ENCODE data around the gene CGNL1.

The CGNL1 gene

DNA sequence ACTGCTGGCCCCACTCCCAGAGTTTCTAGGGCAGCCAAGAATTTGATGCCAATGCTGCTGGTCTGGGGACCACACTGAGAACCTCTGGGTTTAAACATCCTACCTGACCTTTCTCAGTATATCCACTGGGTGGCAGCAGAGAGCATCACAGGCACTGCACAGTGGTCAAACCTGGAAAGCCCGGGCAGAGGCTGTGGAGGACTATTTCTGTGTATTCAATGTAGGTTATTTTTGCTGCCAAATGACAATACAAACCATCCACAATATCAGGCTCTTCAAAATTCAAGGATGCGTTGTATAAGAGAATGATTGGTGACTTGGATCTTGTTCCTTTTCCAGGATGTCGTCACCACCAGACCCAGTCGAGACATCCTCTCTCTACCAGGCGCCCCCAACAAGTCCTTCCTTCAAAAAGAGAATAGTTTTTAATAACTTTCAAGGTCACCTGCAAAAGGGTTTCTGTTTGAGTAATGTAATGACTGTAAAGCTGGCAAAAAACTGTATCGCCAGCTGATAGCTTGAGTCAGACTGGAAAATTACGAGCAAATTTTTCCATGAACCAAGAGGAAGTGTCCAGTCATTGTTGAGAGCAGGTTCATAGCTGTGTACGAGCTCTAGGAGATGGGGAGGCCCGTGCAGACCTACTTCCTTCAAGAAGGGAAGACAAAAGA lies 184.9 kb downstream of the CGNL1 start:
- in situ Hi-C loops (cut with MboI; ENCODE audit: low sequenced_read_pairs), result no loop called here

DNA sequence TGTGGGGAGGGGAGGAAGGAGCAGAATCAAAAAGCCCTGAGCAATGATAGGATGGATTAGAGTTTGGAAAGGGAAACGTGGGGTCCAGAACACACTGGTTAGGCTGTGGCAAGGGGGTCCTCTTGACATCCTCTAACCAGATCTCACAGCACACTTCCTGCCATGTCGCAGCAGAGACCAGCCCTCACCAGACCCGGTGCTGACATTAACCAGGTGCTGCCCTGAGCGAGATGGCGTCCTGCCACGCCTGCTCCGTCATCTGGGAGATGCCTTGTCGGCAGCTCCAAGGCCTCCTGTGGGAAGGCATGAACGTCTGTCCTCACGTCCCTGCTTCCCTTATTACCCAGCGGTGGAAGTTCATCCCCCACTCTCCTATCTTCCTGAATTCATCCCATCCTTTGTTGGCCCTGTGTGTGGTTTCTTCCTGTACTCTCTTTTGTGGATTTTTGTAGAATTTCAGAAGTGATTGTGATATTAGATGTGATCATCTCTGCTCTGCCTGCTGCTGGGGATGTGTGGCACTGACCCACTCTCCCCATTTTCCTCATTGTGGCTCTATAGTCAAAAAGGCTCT lies 186.0 kb downstream of the CGNL1 start:
- in situ Hi-C loops (cut with MboI; ENCODE audit: low sequenced_read_pairs), result no loop called here

DNA sequence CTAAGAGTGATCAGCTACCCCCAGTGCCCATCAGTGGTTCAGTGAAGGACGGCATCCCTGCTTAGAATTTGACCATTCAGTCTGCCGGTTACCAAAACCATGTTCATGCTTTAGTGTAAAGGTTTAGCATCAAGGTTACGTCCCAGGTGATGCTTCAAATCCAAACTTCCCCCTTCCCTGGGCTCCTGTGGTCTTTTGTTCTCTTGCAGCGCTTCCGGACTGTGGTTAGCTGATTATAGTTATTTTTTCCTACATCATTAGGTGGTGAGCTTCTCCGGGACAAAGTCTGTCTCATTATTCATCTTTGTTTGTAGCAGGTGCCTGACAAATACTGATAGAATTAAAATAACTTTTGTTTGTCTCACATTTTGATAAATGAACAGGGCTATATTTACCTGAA lies 187.1 kb downstream of the CGNL1 start:
- in situ Hi-C loops (cut with MboI; ENCODE audit: low sequenced_read_pairs), result no loop called here

- in situ Hi-C loops (cut with MboI; ENCODE audit: low sequenced_read_pairs), result no loop called here
Observed at GRCh38 chr15:57565311-57565710, 189.0 kb downstream of the CGNL1 start.

DNA sequence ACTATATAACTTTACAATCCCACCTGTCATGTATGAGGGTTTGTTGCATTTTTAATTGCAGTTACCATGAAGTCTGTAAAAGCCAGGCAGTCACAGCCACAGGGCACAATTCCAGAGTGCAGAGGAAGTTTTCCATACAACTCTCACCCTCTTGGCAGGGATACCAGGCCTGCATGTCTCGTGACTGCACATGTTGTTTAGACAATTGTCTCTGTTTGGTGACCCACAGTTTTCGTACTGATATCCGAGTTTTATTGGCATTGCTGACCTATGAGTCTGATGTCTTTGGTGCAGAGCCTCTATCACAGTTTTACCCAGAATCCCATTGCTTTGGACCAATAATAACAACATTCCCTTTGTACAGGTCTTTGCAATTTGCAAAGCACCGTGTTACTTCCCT lies 190.5 kb downstream of the CGNL1 start:
- in situ Hi-C loops (cut with MboI; ENCODE audit: low sequenced_read_pairs), result no loop called here

GRCh38 chr15:57567891-57568290 lies 191.6 kb downstream of the CGNL1 start:
- in situ Hi-C loops (cut with MboI; ENCODE audit: low sequenced_read_pairs), result no loop called here

GRCh38 chr15:57568299-57568698 lies 192.0 kb downstream of the CGNL1 start:
- in situ Hi-C loops (cut with MboI; ENCODE audit: low sequenced_read_pairs), result no loop called here

DNA sequence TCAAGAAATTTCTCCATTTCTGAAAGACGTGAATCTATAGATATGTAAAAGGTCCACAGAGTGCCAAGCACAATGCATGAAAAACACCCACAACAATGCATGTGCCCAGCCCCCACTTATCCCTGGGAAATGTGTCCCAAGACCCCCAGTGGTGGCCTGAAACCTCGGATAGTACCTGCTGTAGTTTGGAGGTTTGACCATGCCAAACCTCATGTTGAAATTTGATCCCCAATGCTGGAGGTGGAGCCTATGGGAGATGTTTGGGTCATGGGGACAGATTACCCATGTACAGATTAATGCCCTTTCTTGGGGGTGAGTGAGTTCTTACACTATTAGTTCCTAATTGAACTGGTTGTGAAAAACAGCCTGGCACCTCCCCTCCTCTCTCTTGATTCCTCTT lies 194.0 kb downstream of the CGNL1 start:
- in situ Hi-C loops (cut with MboI; ENCODE audit: low sequenced_read_pairs), result no loop called here

DNA sequence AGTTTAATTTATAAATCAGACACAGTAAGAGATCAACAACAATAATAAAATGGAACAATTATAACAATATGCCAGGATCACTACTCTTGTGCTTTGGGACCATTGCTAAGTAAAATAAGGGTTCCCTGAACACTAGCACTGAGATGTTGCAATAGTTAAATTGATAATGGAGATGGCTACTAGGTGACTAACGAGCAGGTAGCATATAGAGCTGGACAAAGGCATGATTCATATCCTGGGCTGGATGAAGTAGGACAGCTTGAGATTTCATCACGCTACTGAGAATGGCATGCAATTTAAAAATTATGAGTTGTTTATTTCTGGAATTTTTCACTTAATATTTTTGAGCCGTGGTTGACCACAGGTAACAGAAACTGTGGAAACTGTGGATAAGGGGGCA lies 194.7 kb downstream of the CGNL1 start:
- in situ Hi-C loops (cut with MboI; ENCODE audit: low sequenced_read_pairs), result no loop called here

DNA sequence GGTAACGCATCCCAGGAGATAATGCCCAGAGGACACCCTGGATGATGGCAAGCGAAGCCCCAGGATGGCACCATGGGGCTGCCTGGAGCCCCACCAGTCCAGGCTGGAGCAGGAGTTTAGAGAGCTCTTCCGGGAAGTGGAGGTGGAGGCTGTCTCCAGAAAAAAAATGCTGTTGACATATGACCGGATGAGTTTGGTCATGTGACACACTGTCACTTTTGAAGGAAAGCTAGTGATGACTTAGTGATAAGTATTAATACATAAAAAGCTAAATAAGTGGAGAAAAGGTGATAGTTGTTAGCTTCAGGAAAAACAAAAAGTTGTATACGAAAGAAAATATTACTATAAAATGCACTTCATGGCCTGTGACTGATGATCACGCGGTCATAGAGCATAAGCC lies 195.4 kb downstream of the CGNL1 start:
- in situ Hi-C loops (cut with MboI; ENCODE audit: low sequenced_read_pairs), result no loop called here

- in situ Hi-C loops (cut with MboI; ENCODE audit: low sequenced_read_pairs), result no loop called here
Observed at GRCh38 chr15:57572468-57572867, 196.2 kb downstream of the CGNL1 start.

- in situ Hi-C loops (cut with MboI; ENCODE audit: low sequenced_read_pairs), result no loop called here
Observed at GRCh38 chr15:57573151-57573550, 196.8 kb downstream of the CGNL1 start.

- in situ Hi-C loops (cut with MboI; ENCODE audit: low sequenced_read_pairs), result no loop called here
Observed at GRCh38 chr15:57575363-57575762, 199.1 kb downstream of the CGNL1 start.

DNA sequence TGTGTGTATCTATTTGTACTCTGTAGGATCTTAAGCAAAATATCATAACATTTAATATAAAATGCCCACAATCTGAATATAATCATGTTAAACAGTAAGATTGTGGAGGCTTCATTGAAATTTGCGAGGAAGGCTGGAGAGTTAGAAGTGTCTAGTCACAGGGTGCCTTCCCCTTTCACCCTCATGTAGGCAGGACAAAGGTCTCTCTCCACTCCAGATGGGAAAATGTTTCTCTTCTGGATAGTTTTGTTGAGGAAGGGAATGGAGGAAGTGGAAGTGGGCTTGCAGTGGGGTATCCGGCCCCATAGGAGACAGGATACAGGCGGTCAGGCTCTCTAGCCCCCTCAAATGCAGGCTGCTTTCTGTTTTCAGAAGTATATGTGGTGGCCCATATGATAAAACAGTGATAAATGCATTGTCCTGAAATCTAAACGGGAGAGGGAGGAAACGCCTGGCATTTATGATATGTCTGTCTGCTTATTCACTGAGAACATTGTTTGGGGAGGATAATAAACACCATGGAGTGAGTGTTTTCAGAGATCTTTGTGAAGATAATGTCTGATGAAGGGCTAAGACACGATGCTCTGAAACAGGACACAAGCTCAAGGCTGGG lies 202.1 kb downstream of the CGNL1 start:
- in situ Hi-C loops (cut with MboI; ENCODE audit: low sequenced_read_pairs), result no loop called here

- in situ Hi-C loops (cut with MboI; ENCODE audit: low sequenced_read_pairs), result no loop called here
Observed at GRCh38 chr15:57580428-57580827, 204.1 kb downstream of the CGNL1 start.

- in situ Hi-C loops (cut with MboI; ENCODE audit: low sequenced_read_pairs), result no loop called here
Observed at GRCh38 chr15:57580866-57581265, 204.6 kb downstream of the CGNL1 start.

DNA sequence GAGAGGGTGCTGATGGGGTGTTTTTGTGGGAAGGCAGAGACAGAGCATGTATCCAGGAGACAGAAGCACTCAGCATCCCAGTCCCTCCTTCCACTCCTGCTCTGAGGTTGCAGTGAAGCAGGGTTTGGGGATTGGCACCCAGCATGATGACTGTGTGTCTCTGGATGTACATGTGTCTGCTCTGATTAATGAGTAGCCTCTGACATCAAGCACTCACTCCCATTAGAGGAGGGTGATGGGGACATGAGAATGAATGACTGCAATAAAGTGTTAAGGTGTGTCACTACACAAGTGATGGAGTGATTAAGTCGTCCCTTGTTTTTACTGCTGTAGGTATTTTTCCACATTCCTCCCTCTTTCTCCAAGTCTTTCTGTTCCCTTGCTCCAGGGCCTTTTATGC lies 205.8 kb downstream of the CGNL1 start:
- in situ Hi-C loops (cut with MboI; ENCODE audit: low sequenced_read_pairs), result no loop called here

DNA sequence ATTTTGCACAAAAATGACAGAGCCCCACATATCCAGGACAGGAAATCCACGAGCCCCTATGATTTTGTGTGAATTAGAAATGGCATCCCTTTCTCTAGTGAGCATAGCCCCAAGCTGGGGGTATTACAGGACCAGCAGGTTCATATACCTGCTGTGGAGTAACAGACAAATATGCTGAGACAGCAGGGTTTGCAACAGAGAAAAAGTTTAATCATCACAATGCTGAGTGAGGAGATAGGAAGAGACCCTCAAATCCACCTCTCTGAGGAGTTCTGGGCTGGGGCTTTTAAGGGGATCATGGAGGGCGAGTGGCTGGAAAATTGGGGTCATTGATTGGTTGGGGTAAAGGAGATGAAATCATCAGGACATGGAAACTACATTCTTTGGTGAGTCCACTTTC lies 207.0 kb downstream of the CGNL1 start:
- in situ Hi-C loops (cut with MboI; ENCODE audit: low sequenced_read_pairs), result no loop called here

DNA sequence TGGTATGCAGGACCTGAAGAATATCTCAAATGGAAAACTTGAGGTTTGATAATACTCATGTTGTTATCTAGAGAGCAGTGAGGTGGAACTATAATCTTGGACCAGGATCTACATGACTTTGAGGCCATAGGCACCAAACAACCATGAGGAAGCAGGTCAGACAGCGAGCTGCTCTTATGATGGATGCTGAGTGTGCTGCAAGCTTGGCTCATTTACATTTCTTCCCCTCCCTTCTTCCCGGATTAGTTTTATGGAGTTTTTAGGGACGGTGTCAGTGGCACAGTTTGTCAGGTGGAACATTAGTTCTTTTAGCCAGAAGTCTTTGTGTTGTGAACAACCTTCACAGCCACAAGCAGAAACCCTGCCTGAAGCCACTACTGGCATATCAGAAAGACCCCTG lies 207.4 kb downstream of the CGNL1 start:
- in situ Hi-C loops (cut with MboI; ENCODE audit: low sequenced_read_pairs), result no loop called here

GRCh38 chr15:57586661-57587424 lies 210.5 kb downstream of the CGNL1 start:
- in situ Hi-C loops (cut with MboI; ENCODE audit: low sequenced_read_pairs), result no loop called here

GRCh38 chr15:57589281-57589680 lies 213.0 kb downstream of the CGNL1 start:
- in situ Hi-C loops (cut with MboI; ENCODE audit: low sequenced_read_pairs), result no loop called here

GRCh38 chr15:57589754-57590153 lies 213.4 kb downstream of the CGNL1 start:
- in situ Hi-C loops (cut with MboI; ENCODE audit: low sequenced_read_pairs), result no loop called here

All from hTERT RPE-1 (cell line).